Neural cell (in vitro differentiated cells): ENCODE results near the gene RALB.
"Not testable (repeated sequence)": the region's sequence is repeated elsewhere in the genome, so short reads cannot be mapped to it uniquely, and the experiment has no call there.

Experiments
- CTCF ChIP-seq: fragments of 450-650 bp; IDR thresholded peaks from 2 replicates; pipeline ENCODE4 v1.5.1; 2014; ENCODE audit warnings: antibody characterized with exemption, mild to moderate bottlenecking, moderate library complexity; ENCODE audit not compliant: poor library complexity, severe bottlenecking
- EP300 ChIP-seq: fragments of 450-650 bp; conservative IDR thresholded peaks from 2 replicates; pipeline ENCODE4 v1.6.1; 2014; ENCODE audit warnings: antibody characterized with exemption, mild to moderate bottlenecking, moderate library complexity; ENCODE audit not compliant: poor library complexity, severe bottlenecking
- EZH2 ChIP-seq: fragments of 200-600, 300-800 bp; shearing (Covaris generic), sonication (generic); IDR thresholded peaks from 2 replicates; pipeline ENCODE4 v1.6.1; 2014; ENCODE audit warnings: antibody characterized with exemption, low read length, borderline replicate concordance, mild to moderate bottlenecking; ENCODE audit not compliant: insufficient read depth, poor library complexity, severe bottlenecking
- POLR2AphosphoS5 ChIP-seq: IDR thresholded peaks from 2 replicates; pipeline ENCODE4 v1.6.1; 2012
- RAD21 ChIP-seq: fragments of 450-650 bp; conservative IDR thresholded peaks from 2 replicates; pipeline ENCODE4 v1.6.1; 2014; ENCODE audit warnings: antibody characterized with exemption, mild to moderate bottlenecking, moderate library complexity

GRCh38 chr2:120320887-120321556 is 68.4 kb downstream of the RALB start:
- not testable (repeated sequence) for TF ChIP-seq CTCF, RAD21, POLR2AphosphoS5, EZH2, EP300
